ENCODE data around the gene LYPD8. TPM values are rescaled to one million over a fixed set of nuclear protein-coding genes. Genes with fewer than 3 reads are reported as not detected.

The LYPD8 gene
- total RNA-seq, 2 donors from 2014 or later, result not detected

DNA sequence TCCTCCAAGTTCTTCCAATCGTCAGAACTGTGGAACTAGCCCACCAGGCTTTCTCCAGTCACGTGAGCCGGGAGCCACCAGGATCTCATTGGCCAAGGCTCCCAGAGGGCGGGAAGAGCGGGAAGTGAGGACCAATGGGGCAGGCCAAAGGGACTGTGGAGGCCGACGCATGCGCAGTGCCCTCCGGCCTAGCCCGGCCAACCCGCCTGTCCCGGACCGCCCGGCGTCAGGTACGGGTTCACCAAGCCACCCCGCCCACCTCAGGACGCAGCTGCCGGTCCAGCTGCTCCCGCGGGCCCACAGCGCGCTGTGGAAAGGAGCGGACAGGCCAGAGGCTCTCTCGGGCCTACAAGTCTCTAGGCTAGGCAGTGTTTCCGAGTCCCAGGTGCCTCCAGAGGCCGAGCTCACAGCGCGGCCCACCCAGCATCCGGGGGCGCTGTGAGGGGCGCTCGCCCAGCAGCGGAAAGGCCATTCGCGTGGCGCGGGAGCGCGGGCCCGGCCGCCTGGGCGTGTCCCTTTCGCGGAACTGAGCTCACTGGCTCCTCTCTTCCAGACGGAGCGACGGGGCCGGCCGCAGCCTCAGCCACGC is 63.9 kb downstream of the LYPD8 start:
- Histone ChIP-seq H3K4me1 (no peaks in the 10 kb centered on the region), H3K36me3 (replicated peaks in 1 of 2; ENCODE audit: insufficient read depth in 1 of 2, low read depth in 2 of 2) (no peaks in the 10 kb centered on the region), H3K27me3 (peaks cover 0 to 5% of the 10 kb centered on the region in 2 donors), H3K27ac (no peak overlapping the region), H3K9me3 (no peaks in the 10 kb centered on the region), H3K4me3 (no peak overlapping the region)
- intact Hi-C loops (cut with DNase I), result no loop called here
- WGBS, 2 donors, result 61 to 93% methylated on average over 25 to 46 of the region's 51 CpGs
- DNase-seq, result no peak
- ATAC-seq, result no peak
- TF ChIP-seq, protein P1, sequence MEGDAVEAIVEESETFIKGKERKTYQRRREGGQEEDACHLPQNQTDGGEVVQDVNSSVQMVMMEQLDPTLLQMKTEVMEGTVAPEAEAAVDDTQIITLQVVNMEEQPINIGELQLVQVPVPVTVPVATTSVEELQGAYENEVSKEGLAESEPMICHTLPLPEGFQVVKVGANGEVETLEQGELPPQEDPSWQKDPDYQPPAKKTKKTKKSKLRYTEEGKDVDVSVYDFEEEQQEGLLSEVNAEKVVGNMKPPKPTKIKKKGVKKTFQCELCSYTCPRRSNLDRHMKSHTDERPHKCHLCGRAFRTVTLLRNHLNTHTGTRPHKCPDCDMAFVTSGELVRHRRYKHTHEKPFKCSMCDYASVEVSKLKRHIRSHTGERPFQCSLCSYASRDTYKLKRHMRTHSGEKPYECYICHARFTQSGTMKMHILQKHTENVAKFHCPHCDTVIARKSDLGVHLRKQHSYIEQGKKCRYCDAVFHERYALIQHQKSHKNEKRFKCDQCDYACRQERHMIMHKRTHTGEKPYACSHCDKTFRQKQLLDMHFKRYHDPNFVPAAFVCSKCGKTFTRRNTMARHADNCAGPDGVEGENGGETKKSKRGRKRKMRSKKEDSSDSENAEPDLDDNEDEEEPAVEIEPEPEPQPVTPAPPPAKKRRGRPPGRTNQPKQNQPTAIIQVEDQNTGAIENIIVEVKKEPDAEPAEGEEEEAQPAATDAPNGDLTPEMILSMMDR (IDR thresholded peaks at IDR 0.05), result no peak
- no peak for TF ChIP-seq POLR2A (IDR thresholded peaks at IDR 0.05)

Small RNA genes lying within 50 kb of the gene (small RNA-seq; reads per million reads assigned to genes)
- gene AHCYP8, result not detected

Other genes with a start within 250 kb of the LYPD8 start
- gene OR2G6, start 247.7 kb downstream of the LYPD8 start, total RNA-seq, result not detected
- not detected for gene OR2T29, start 193.0 kb downstream of the LYPD8 start, total RNA-seq
- not detected for gene OR2T34, start 181.0 kb downstream of the LYPD8 start, total RNA-seq
- gene OR2T10, start 158.1 kb downstream of the LYPD8 start, total RNA-seq, result not detected
- under 1 TPM in 1 of 2 donors, not detected in 1; 0.26 TPM for gene OR2T11, start 120.7 kb downstream of the LYPD8 start, total RNA-seq
- gene OR2T35, start 110.5 kb downstream of the LYPD8 start, total RNA-seq, result not detected
- gene OR2T27, start 100.2 kb downstream of the LYPD8 start, total RNA-seq, result not detected
- not detected for gene OR14I1, start 53.0 kb downstream of the LYPD8 start, total RNA-seq
- gene SH3BP5L, start 70.2 kb upstream of the LYPD8 start, total RNA-seq, result 10 to 100 TPM; 13.7 to 14.8 TPM
- gene ZNF672, start 82.5 kb upstream of the LYPD8 start, total RNA-seq, result 10 to 100 TPM; 18.8 to 27.2 TPM
- 100 to 1,000 TPM in 1 of 2 donors, 10 to 100 TPM in 1; 35.8 to 128 TPM for gene ZNF692, start 103.3 kb upstream of the LYPD8 start, total RNA-seq
- 1 to 10 TPM; 6.3 to 7.5 TPM for gene PGBD2, start 150.5 kb upstream of the LYPD8 start, total RNA-seq